Stimulated activated CD4-positive, alpha-beta T cell treated with anti-CD3 and anti-CD28 coated beads, Interleukin-4, amount 100 ng/mL, for 1 hour (primary cell): ENCODE data around the gene ANXA11.
"Not testable (repeated sequence)": the region's sequence is repeated elsewhere in the genome, so short reads cannot be mapped to it uniquely, and the experiment has no call there.

Source experiments
- DNase-seq: peaks from one replicate; pipeline ENCODE4 v3.0.0-alpha.2; 2020

The ANXA11 gene

GRCh38 chr10:80207768-80208370 is 2.5 kb upstream of the ANXA11 start:
- no peak for DNase-seq

- DNase-seq: no peak
These were observed 929 bp upstream of the ANXA11 start for GRCh38 chr10:80206277-80206655.

- DNase-seq: peak; percentile 47
These were observed 460 bp downstream of the ANXA11 start for GRCh38 chr10:80204677-80205476.

GRCh38 chr10:80203835-80204676 is 1.3 kb downstream of the ANXA11 start:
- peak; percentile 33 for DNase-seq

- DNase-seq: peak; percentile 59
These were observed 2.2 kb downstream of the ANXA11 start for GRCh38 chr10:80202934-80203834.

GRCh38 chr10:80202530-80202929 is 2.8 kb downstream of the ANXA11 start:
- not testable (repeated sequence) for DNase-seq

- DNase-seq: no peak
These were observed 3.7 kb downstream of the ANXA11 start for GRCh38 chr10:80201608-80202141.

GRCh38 chr10:80200687-80201086 is 4.7 kb downstream of the ANXA11 start:
- DNase-seq: no peak

GRCh38 chr10:80200259-80200658 is 5.1 kb downstream of the ANXA11 start:
- no peak for DNase-seq

- DNase-seq: no peak
These were observed 5.5 kb downstream of the ANXA11 start for GRCh38 chr10:80199828-80200227.

GRCh38 chr10:80197972-80198916 is 7.1 kb downstream of the ANXA11 start:
- DNase-seq: no peak

- no peak for DNase-seq
These were observed 8.4 kb downstream of the ANXA11 start for GRCh38 chr10:80196950-80197315.

GRCh38 chr10:80196270-80196949 is 8.9 kb downstream of the ANXA11 start:
- peak; percentile 61 for DNase-seq

- no peak for DNase-seq
These were observed 10.2 kb downstream of the ANXA11 start for GRCh38 chr10:80195046-80195574.

GRCh38 chr10:80194373-80195045 is 10.8 kb downstream of the ANXA11 start:
- no peak for DNase-seq

GRCh38 chr10:80192553-80192952 is 12.8 kb downstream of the ANXA11 start:
- no peak for DNase-seq

GRCh38 chr10:80191589-80192270 is 13.6 kb downstream of the ANXA11 start:
- DNase-seq: no peak

- DNase-seq: no peak
These were observed 16.6 kb downstream of the ANXA11 start for GRCh38 chr10:80188713-80189112.
